HG03521 (cell line): Measurements from ENCODE around the gene ZNHIT6.
"Not testable (repeated sequence)": the region's sequence is repeated elsewhere in the genome, so short reads cannot be mapped to it uniquely, and the experiment has no call there.

ENCODE experiments used
- ATAC-seq: cut with Tn5 transposase; IDR thresholded peaks from one replicate; pipeline ENCODE4 v1.9.1; 2021; ENCODE audit warnings: mild to moderate bottlenecking, moderate library complexity; ENCODE audit not compliant: unreplicated experiment

Gene ZNHIT6

DNA sequence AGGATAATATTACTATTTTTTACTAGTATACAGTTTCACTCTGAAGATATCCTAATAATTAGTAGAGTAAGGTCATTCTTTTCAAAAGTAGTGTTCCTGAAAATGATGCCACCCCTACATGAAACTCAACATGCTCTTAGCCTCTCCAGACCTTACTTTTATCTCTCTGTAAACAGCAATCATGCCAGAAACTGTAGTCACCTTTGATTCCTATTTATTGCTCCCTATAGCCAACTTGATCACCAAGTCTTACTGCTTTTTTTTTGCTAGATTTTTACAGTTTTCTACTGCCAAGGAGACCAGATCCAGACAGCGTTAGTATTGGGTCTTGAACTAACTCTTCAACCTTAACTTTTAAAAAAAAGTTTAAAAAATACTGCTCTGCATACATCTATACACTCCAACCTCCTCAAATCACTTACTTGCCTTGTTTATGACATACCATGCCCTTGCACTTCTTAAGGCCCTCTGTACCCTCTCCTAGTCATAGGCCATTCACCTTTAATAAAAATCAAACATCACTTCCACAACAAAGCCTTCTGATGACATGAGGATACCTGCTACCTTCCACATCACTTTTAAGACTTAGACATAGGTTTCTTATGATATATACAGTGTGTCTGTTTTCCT, 36.1 kb downstream of the ZNHIT6 start:
- ATAC-seq, result no peak

DNA sequence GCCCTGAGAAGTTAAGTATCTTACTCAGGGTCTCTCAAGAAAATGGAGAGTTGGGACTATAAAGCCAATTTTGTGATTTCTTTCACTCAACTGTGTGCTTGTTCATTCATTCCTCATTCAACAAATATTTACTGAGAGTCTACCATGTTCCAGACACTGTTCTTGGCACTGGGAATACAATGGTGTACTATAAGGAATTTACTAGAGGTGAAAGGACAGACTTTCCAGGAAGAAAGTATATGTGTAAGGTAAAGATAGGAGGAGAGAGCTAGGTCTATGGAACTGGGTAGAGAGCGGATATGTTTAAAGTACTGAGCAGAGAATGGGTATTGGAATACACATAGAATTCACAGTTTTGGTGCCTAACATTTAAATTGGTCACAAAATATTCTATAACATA, 42.3 kb downstream of the ZNHIT6 start:
- ATAC-seq, result no peak

DNA sequence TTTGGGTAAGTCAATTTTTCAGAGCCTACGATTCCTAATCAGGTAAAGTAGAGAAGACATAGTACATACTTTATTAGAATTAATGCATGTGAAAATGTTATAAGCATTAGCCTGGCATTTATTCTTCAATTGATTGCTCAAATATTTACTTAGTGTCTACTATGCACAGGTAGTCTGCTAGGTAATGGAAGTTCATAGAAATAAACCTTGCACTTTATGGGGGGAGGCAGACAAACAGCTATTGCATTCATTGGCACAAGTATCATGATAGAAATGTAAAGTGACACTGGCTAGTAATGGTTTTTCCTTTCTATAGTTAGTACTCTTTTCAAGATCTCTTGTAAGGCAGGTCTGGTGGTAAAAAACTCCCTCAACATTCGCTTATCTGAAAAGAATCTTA, 44.9 kb downstream of the ZNHIT6 start:
- no peak for ATAC-seq

DNA sequence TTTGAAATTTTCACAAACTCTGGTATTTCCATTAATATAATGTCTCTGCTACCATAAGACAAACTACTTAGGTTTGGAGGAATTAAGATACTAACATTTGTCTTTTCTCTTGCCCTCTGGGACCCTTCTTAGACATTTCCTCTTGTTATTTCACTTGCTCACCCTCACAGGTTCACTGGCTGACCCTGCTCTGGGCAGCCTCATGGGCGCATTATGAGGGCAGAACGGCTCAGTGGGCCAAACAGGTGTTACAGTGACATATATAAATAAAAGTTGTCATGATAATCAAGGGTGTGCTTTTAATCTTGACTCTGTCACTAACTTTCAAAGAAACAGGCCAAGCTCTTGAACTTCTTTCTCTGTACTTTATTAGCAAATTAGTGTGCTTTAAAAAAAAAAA, 46.5 kb downstream of the ZNHIT6 start:
- ATAC-seq, result no peak

DNA sequence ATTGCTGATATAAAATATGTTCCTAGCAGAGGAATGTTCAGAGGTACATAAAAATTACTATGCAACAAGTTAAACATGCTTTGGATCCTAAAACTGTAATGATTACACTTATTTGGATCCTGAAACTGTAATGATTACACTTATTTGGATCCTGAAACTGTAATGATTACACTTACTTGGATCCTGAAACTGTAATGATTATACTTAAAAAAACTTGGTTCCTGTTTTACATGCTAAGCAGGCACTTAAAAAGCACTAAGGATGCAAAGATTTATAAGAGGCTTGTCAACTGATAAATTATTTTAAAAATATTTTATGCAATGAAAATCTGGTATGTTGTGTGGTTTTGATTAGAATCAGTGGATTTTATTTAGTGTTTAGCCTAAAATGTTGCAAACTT, 47.7 kb downstream of the ZNHIT6 start:
- ATAC-seq, result no peak

DNA sequence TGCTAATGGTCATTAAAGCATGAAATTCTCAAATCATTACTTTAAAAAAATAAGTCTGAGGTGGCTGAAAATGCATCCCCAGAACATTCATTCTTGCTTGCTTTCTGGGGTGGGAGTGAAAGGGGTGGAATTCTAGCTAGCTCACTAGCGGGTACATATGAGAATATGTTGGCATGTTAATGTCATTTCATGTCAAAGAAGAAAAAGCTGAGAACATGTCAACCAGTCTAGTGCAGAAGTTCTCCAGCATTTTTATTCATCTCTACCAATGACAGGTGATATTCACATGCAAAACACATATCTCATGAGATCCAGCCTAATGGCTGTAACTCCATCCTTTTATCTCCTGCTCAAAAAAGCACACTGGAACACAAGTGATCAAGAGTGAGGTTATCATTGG, 49.1 kb downstream of the ZNHIT6 start:
- ATAC-seq, result no peak

DNA sequence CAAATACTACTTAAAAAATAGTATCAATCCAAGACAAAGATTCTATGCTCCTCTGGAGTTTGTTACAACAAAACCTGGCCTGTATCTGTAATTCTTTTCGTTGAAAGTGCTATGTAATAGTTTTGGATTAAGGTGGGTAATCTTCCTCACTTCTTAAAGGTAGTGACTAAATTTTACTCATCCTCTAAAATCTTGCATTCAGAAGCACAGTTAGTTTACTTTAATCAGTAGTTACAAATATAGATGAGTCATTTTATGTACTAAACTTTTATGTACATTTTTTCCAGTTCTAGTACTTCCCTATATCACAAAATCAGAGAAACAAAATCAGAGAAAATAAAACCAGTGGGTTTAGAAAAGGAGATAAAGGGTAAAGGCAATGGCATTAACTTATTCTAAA, 51.3 kb downstream of the ZNHIT6 start:
- ATAC-seq, result no peak

DNA sequence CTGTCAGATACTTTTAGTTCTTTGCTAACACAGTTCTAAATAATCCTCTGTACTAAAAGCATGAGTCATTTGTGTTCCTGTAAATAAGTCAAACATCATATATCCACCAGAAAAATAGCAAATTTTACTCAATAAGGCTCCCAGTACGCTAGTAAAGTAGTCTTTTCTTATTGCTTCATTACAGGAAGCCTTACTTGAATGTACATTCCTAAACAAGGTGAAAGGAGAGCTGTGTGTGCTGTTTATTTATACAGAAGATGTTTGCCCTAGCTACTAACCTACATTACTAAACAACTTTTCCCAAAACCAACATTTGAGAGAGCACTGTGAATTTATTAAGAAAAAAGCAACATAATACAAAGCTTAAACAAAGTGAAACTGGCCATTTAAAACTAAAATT, 52.0 kb downstream of the ZNHIT6 start:
- ATAC-seq, result no peak

DNA sequence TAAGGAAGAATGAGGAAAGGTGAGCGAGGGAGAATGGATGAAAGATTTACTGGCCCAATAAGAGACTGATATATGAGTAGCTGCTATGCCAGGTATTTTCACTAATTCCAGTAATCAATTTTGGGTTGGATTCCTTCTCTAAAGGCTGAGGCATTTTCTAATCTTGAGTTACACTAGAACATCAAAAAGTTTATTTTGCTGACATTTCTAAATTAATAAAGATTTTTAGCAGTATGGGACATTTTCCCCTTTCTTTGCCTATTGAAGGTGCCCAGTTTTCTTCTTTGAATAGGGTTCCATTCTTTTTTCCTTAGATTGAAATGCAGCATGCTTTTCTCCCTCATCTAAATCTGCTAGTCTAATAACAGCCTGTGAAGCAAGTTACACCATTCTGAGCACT, 52.9 kb downstream of the ZNHIT6 start:
- no peak for ATAC-seq

DNA sequence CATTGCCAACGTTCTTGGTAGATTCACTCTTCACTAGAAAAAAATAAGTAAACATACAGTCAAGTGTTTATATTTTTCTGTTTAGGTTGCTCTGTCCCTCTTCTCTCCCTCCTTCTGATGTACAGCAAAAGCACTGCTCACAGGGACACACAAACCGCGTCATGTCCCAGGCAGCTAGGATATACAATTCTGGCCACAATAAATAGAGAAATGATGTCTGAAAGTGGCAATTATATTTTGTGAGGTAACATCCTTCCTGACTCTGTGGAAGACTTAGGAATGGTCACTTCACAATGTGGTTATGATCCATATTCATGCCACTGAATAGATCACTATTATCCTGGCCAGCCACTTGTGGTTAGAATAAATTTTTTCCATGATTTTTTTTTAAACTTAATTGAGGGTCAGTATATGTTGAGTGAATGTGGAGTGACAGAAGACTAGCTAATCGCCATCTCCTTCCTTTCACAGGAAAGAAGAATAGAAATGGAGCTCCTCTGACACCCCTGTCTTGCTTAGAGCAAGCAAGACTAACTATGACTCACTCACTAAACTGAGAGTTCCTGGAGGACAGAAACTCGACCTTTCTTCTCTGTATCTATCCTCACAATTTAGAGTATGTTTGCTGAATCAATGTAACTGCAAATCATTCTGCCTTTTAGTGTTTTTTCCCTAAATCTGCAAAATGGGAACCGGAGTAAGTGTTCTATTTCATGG, 54.0 kb downstream of the ZNHIT6 start:
- no peak for ATAC-seq

DNA sequence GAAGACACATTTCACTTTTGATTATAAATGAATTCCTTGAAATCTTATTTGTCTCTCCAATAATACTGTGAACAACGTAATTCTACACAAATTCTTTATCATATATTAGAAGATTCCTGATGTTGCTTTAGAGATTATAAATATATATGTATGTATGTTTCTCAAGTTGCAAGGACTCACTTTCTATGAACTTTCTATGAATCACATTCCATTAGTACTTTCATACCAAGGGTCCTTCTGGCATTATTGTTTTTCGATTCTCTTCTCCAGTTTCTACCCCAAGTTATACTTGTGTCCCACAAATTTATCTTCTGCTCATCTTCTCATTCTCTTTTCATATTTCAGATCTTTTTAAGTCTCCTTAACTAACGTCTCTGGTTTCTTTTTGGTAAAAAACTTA, 55.9 kb downstream of the ZNHIT6 start:
- no peak for ATAC-seq

DNA sequence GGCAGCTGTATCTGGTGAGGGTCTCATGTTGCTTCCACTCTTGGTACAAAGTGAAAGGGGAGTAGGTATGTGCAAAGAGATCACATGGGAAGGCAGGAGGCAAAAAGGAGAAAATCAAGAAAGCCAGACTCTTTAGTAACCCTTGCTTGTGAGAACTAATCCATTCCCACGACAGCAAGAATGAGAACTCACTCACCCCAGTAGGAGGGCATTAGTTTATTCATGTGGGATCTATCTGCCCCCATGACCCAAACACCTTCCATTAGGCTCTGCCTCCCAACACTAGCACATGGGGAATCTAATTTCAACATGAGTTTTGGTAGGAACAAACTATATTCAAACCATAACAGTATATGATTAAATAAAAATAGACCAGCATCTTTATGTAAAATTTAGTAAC, 57.6 kb downstream of the ZNHIT6 start:
- no peak for ATAC-seq

DNA sequence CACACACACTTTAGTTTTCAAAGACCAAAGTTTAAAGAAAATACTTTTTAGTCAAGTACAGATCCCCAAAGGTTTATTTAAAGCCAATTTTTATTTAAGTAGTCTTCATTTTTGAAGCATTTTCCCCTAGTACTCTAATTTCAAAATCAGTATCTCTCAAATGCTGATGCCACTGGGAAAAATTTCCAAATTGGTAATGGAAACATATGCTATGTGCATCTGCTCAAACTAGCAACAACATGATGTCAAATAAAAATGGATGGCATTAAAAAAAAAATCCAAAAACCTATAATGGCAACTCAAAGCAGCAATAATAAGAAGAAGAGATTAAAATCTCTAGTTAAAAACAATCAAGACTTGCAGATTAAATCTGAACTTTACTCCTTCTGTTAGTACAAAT, 58.6 kb downstream of the ZNHIT6 start:
- ATAC-seq, result no peak

DNA sequence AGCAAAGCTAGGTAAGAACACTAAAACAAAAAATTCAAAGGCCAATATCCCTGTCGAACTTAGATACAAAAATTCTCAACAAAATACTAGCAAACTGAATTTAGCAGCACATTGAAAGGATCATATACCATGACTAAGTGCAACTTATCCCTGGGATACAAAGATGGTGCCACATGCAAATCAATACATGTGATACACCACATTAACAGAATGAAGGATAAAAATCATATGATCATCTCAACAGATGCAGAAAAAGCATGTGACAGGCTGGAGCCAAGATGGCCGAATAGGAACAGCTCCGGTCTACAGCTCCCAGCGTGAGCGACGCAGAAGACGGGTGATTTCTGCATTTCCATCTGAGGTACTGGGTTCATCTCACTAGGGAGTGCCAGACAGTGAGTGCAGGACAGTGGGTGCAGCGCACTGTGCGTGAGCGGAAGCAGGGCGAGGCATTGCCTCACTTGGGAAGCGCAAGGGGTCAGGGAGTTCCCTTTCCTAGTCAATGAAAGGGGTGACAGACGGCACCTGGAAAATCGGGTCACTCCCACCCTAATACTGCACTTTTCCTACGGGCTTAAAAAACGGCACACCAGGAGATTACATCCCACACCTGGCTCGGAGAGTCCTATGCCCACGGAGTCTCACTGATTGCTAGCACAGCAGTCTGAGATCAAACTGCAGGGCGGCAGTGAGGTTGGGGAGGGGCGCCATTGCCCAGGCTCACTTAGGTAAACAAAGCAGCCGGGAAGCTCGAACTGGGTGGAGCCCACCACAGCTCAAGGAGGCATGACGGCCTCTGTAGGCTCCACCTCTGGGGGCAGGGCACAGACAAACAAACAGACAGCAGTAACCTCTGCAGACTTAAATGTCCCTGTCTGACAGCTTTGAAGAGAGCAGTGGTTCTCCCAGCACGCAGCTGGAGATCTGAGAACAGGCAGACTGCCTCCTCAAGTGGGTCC, 66.4 kb downstream of the ZNHIT6 start:
- ATAC-seq, result not testable (repeated sequence)

DNA sequence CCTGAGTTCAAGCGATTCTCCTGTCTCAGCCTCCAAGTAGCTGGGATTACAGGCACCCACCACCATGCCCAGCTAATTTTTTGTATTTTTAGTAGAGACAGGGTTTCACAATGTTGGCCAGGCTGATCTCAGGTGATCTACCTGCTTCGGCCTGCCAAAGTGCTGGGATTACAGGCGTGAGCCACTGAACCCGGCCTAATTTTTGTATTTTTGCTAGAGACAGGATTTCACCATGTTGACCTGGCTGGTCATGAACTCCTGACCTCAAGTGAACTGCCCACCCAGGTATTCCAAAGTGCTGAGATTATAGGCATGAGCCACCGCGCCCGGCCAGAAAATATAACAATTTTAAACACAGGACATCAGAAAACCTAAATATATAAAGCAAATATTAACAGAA, 68.3 kb downstream of the ZNHIT6 start:
- ATAC-seq, result not testable (repeated sequence)

DNA sequence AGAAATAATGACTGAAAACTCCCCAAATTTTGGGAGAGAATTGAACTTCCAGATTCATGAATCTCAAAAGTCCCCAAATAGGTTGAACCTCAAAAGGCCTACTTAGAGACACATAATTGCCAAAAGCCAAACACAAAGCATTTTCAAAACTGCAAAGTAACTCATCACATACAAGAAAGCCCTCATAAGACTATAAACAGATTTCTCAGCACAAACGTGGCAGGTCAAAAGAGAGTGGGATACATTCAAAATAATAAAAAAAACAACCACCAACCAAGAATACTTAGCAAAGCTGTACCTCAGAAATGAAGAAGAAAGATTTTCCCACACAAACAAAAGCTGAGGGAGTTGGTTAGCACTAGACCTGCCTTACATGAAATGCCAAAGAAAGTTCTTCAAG, 69.8 kb downstream of the ZNHIT6 start:
- ATAC-seq, result no peak

DNA sequence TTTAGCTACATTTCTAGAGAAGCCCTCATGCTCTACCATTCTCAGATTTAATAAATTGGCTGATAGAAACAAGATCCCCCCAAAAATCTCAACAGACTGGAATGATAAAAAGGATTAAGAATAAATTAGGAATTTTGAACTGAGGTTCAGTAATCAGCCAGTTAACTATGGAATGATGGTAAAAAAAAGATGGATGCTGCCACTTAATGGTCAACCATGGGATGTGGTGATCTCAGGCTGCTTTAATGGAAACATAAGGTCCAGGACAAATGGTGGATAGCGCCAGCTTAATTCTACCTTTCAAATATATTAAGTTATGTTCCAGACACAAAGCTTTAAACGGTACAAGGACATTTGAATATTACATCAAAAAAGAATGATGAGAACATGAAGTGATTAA, 77.7 kb downstream of the ZNHIT6 start:
- no peak for ATAC-seq

DNA sequence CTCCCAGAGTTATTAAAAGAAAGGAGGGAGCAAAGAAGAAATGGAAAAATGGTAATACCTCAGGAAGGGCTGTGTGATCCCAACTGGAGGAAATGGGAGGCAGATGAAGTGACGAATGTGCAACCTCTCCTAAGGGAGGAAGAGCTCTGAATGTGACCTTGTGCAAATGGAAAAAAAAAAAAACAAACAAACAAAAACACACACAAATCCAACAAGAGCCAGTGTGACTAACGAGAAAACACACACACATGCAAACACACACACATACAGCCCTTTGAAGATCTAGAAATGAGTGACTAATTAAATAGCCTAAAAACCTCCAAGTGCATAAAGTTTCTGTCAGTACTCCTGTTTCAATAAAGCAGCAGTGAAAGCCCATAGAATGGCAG, 78.7 kb downstream of the ZNHIT6 start:
- no peak for ATAC-seq

DNA sequence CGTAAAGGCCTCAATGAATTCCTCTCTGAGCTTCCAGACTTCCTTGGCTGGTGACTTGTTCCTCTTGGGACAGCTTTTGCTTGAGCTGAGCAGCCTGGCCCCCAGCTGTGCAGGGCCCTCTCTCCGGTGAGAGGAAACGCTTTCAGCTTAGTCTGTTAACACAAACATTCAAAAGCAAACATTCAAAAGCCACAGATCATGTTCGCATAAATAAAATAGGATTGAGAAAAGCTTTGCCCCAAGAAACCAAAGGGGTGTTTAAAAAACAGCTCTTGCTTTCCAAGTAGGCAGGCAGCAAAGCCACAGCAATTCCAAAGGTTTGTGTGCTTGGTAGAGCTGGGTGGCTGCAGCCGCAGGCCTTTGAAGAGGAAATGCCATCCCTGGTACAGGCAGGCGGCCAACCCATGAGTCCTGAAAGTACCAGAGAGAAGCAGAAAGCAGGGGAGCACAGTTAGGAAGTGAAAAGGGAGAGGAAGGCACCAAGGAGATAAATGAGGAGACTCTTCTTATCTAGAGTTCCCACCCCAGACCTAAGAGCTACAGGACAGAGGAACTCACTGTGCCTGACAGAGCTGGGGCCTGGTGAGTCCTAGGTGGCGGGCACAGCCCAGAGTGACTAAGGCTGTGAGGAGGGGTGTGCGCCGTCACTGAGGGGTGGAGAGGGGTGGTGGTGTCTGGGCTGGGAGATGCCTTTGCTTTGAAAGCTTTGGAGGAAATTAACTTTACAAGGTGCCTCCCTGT, 79.3 kb downstream of the ZNHIT6 start:
- no peak for ATAC-seq

DNA sequence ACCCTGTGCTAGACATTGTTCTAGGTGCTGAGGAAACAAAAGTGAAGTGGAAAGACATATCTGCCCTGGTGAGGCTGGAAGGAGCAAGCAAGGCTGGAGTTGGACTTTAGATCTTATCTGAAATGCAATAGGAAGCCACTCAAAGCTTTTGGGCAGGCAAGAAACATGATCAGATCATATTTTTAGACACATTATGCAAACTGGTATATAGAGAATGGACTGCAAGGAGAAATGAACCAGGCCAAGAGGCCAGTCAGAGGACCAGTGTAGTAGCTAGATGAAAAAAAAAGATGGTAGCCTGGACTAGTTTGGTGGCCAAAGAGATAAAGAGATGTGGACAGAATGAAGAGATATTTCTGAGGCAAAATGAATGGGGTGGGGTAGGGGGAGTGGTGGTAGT, 81.4 kb downstream of the ZNHIT6 start:
- no peak for ATAC-seq

DNA sequence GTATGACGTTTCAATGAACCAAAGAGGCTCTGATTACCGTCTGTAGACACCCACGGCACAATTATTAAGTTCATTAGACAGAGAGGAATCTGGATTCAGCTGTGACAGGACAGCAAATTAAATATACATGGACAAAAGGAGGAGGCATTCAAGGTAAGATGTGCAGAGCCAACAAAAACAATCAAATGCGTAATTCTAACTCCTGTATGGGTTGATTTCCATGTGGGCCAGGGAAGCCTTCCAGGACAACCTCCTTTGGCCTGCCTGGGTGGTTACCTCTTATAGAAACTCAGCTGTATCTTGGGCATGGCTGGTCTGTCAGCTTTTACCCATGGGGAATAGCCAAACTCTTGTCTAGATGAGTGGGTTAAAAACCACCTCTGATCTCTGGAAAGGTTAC, 83.9 kb downstream of the ZNHIT6 start:
- no peak for ATAC-seq
